ENCODE data around the gene KYNU. TPM values are rescaled to one million over a fixed set of nuclear protein-coding genes. Genes with fewer than 3 reads are reported as not detected.

KYNU gene
- total RNA-seq = not detected in 2 replicates
- long read RNA-seq = 0 reads

DNA sequence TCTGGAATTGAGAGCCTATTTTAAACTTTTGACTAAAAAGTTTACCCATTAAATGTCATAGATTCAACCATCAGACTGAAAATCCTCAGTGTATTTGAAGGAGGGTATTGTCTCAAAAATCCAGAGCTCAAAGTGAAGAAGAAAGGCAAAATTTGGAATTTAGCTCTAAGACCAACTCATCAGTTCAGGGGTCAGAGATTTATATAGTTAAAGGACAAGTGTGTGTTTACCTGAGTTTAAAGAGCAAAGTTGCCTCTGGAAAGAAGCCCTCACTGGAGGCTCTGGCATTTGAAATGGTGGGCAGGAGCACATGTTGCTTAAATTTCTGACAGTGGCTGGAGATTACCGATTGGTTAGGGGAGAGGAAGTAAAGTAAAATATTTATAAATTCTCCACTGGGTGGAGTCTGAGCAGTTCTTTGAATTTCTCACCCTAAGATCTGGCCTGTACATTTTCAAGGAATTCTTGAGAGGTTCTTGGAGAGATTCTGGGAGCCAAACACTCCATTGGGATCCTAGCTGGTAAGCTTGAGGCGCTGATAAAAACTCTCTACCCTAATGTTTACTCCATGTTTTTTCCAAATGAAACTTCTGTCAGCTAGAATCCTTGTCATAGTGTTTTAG is at the start of gene KYNU:
Gene KYNU, plus strand, starts transcription at position 449 of the 623 bp plus-strand sequence. CDS start 7,704 bp downstream, outside the sequence.
- no peak for DNase-seq (ENCODE audit: low spot score, unreplicated experiment)
- TF ChIP-seq, protein P1, sequence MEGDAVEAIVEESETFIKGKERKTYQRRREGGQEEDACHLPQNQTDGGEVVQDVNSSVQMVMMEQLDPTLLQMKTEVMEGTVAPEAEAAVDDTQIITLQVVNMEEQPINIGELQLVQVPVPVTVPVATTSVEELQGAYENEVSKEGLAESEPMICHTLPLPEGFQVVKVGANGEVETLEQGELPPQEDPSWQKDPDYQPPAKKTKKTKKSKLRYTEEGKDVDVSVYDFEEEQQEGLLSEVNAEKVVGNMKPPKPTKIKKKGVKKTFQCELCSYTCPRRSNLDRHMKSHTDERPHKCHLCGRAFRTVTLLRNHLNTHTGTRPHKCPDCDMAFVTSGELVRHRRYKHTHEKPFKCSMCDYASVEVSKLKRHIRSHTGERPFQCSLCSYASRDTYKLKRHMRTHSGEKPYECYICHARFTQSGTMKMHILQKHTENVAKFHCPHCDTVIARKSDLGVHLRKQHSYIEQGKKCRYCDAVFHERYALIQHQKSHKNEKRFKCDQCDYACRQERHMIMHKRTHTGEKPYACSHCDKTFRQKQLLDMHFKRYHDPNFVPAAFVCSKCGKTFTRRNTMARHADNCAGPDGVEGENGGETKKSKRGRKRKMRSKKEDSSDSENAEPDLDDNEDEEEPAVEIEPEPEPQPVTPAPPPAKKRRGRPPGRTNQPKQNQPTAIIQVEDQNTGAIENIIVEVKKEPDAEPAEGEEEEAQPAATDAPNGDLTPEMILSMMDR (IDR thresholded peaks at IDR 0.05; ENCODE audit: unreplicated experiment) = no peak
- Mint-ChIP-seq H3K4me1 (ENCODE audit: low read depth) (peaks cover 9% of the 10 kb centered on the region), H3K27me3 (no peaks in the 10 kb centered on the region), H3K4me3 (ENCODE audit: low read depth) (no peak within 1 kb of the TSS), H3K36me3 (ENCODE audit: insufficient read depth) (no peaks in the 10 kb centered on the region), H3K9me3 (ENCODE audit: low read depth) (no peaks in the 10 kb centered on the region), H3K27ac (no peak within 1 kb of the TSS)

DNA sequence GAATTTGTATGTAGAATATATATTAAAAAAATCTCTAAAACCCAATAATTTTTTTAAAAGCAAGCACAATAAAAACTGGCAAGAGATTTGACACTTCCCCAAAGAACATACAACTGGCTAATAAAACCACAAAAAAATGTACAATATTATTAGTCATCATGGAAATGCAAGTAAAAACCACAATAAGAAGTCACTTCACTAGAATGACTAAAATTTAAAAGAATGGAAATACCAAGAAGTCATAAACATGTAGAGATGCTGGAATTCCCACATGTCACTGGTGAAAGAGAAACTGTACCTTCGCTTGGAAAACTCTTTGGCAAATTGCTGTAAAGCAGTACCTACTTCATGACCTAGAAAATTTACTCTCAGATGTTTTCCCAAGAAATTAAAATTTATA is 43.4 kb upstream of the KYNU start:
- Mint-ChIP-seq H3K4me1 (ENCODE audit: low read depth) (peaks cover 10% of the 10 kb centered on the region), H3K4me3 (ENCODE audit: low read depth) (no peak overlapping the region), H3K36me3 (ENCODE audit: insufficient read depth) (no peaks in the 10 kb centered on the region), H3K27ac (no peak overlapping the region), H3K9me3 (ENCODE audit: low read depth) (peaks cover 3% of the 10 kb centered on the region), H3K27me3 (no peaks in the 10 kb centered on the region)
- TF ChIP-seq, protein P1 (IDR thresholded peaks at IDR 0.05; ENCODE audit: unreplicated experiment) = no peak
- DNase-seq (ENCODE audit: low spot score, unreplicated experiment) = no peak

DNA sequence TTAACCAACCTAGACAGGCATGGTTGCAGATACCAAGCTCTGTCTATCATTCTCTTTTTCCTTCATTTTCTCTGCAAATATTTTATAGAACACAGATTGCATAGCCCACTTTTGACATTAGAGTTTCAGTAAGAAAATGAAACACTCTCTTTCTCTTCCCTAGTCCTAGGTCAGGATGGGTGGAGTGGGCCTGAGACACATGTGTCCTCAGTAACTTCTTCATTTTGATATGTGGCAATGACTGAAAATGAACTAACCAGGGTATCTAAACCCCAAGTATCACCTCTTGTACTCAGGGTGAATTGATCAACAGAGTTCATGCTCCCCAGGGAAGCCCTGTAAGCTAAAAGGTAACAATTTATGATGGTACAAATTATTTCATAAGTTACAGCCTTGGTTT is 37.0 kb upstream of the KYNU start:
- no peak for DNase-seq (ENCODE audit: low spot score, unreplicated experiment)
- no peaks in the 10 kb centered on the region for H3K36me3 Mint-ChIP-seq (ENCODE audit: insufficient read depth)
- H3K4me1 Mint-ChIP-seq (ENCODE audit: low read depth) = peaks cover 33% of the 10 kb centered on the region
- H3K9me3 Mint-ChIP-seq (ENCODE audit: low read depth) = peaks cover 3% of the 10 kb centered on the region
- no peak overlapping the region for H3K27ac Mint-ChIP-seq
- TF ChIP-seq, protein P1 (IDR thresholded peaks at IDR 0.05; ENCODE audit: unreplicated experiment) = no peak
- H3K27me3 Mint-ChIP-seq = no peaks in the 10 kb centered on the region
- no peak overlapping the region for H3K4me3 Mint-ChIP-seq (ENCODE audit: low read depth)

DNA sequence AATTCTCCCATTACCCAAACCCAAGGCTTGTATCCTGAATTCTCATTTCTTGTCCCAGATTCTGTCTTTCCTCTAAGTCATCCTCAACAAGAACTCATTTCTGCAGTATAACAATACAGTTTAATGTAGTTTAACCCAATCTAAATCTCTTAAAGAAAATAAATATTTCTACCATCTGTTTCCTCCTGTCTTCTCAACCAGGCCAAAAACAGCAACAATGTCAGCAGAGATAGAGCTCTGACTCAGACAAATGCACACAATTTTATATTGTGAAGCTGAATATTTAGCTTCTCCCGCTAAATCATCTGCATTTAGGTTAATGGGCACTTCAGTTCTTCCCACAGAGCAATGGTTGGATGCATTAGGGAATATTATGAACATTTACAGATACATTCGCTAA is 35.7 kb upstream of the KYNU start:
- Mint-ChIP-seq H3K36me3 (ENCODE audit: insufficient read depth) (no peaks in the 10 kb centered on the region), H3K27me3 (no peaks in the 10 kb centered on the region), H3K4me1 (ENCODE audit: low read depth) (peaks cover 32% of the 10 kb centered on the region), H3K9me3 (ENCODE audit: low read depth) (peaks cover 3% of the 10 kb centered on the region), H3K27ac (no peak overlapping the region), H3K4me3 (ENCODE audit: low read depth) (no peak overlapping the region)
- no peak for DNase-seq (ENCODE audit: low spot score, unreplicated experiment)
- TF ChIP-seq, protein P1 (IDR thresholded peaks at IDR 0.05; ENCODE audit: unreplicated experiment) = no peak

DNA sequence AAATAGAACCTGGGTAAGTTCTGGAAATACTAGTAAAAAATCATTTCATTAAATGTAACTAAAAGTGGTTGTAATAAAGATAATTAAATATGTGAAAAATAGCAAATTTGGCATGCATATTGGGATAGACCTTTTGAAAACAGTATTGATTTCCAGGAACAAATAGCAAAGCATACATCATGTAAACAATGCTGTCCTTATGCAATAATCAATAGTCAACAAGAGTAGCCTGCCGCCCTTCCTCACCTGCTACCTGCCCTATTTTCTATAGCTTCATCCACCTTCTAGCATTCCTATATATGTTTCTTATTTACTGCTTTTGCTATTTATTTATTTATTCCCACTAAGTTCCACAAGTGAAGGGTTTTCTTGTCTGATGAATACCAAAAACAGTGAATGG is 35.1 kb upstream of the KYNU start:
- H3K4me3 Mint-ChIP-seq (ENCODE audit: low read depth) = no peak overlapping the region
- H3K4me1 Mint-ChIP-seq (ENCODE audit: low read depth) = peaks cover 32% of the 10 kb centered on the region
- H3K9me3 Mint-ChIP-seq (ENCODE audit: low read depth) = peaks cover 3% of the 10 kb centered on the region
- TF ChIP-seq, protein P1 (IDR thresholded peaks at IDR 0.05; ENCODE audit: unreplicated experiment) = no peak
- no peak for DNase-seq (ENCODE audit: low spot score, unreplicated experiment)
- H3K36me3 Mint-ChIP-seq (ENCODE audit: insufficient read depth) = no peaks in the 10 kb centered on the region
- no peak overlapping the region for H3K27ac Mint-ChIP-seq
- H3K27me3 Mint-ChIP-seq = no peaks in the 10 kb centered on the region
